CD4-positive, alpha-beta memory T cell (primary cell): Measurements from ENCODE around the gene CSPG4. TPM values are rescaled to one million over a fixed set of nuclear protein-coding genes. Genes with fewer than 3 reads are reported as not detected.
"Not testable (repeated sequence)": the region's sequence is repeated elsewhere in the genome, so short reads cannot be mapped to it uniquely, and the experiment has no call there.

ENCODE experiments used
- CTCF ChIA-PET: fragments of 350-600 bp; sonication (Branson Sonifier 250); formaldehyde crosslinking; loops from one replicate; lab custom pipeline; 2021; ENCODE audit warnings: inconsistent platforms; ENCODE audit not compliant: partially characterized antibody; lab: Charles Lee
- POLR2A ChIA-PET: fragments of 350-600 bp; sonication (Branson Sonifier 250); formaldehyde crosslinking; loops from one replicate; lab custom pipeline; 2021; ENCODE audit not compliant: partially characterized antibody; lab: Charles Lee
- DNase-seq, 5 donors: peaks; one replicate each; pipeline versions ENCODE4 v3.0.0 to v3.0.0-alpha.2; 2020 to 2022; ENCODE audit warnings: mixed read lengths in 1 of 5
- H3K27ac ChIP-seq: one replicate; pipeline ENCODE4 v1.7.0; 2013; ENCODE audit warnings: low read depth, low read length
- H3K27me3 ChIP-seq: 2 replicates; pipeline ENCODE4 v1.7.0; 2013; ENCODE audit warnings: mild to moderate bottlenecking, low read length, moderate library complexity; ENCODE audit not compliant: insufficient read depth
- H3K36me3 ChIP-seq: 2 replicates; pipeline ENCODE4 v1.7.0; 2013; ENCODE audit warnings: mild to moderate bottlenecking, low read length, moderate library complexity; ENCODE audit not compliant: insufficient read depth
- H3K4me1 ChIP-seq: 2 replicates; pipeline ENCODE4 v1.7.0; 2013; ENCODE audit warnings: mild to moderate bottlenecking, low read length, moderate library complexity; ENCODE audit not compliant: insufficient read depth
- H3K4me3 ChIP-seq, 2 donors: one replicate each; pipeline ENCODE4 v1.7.0; 2013; ENCODE audit warnings: low read length in 2 of 2, mild to moderate bottlenecking in 1 of 2
- H3K9me3 ChIP-seq, 2 donors: one replicate each; pipeline ENCODE4 v1.7.0; 2013; ENCODE audit warnings: low read length in 2 of 2, control low read depth in 1 of 2; ENCODE audit not compliant: control insufficient read depth in 1 of 2
- H3K27ac Mint-ChIP-seq, 7 donors: one replicate each; pipeline ENCODE4 v1.8.0; 2020 to 2021; ENCODE audit warnings: mixed read lengths in 7 of 7, mild to moderate bottlenecking in 6 of 7, inconsistent platforms in 3 of 7, moderate library complexity in 3 of 7
- H3K27me3 Mint-ChIP-seq, 2 donors: one replicate each; pipeline ENCODE4 v1.8.0; 2020 to 2021; ENCODE audit warnings: mixed read lengths in 2 of 2
- H3K36me3 Mint-ChIP-seq, 2 donors: one replicate each; pipeline ENCODE4 v1.8.0; 2020 to 2021; ENCODE audit warnings: mixed read lengths in 2 of 2, inconsistent platforms in 1 of 2, mild to moderate bottlenecking in 1 of 2
- H3K4me1 Mint-ChIP-seq, 4 donors: one replicate each; pipeline ENCODE4 v1.8.0; 2020 to 2021; ENCODE audit warnings: mixed read lengths in 4 of 4, mild to moderate bottlenecking in 1 of 4
- H3K4me3 Mint-ChIP-seq, 8 donors: one replicate each; pipeline ENCODE4 v1.8.0; 2020 to 2021; ENCODE audit warnings: mixed read lengths in 8 of 8, mild to moderate bottlenecking in 7 of 8, moderate library complexity in 6 of 8, inconsistent platforms in 3 of 8
- H3K9me3 Mint-ChIP-seq, 8 donors: one replicate each; pipeline ENCODE4 v1.8.0; 2020 to 2021; ENCODE audit warnings: mixed read lengths in 8 of 8, mild to moderate bottlenecking in 5 of 8, inconsistent platforms in 3 of 8, moderate library complexity in 1 of 8
- intact Hi-C: fragments of 100-400 bp; cut with micrococcal nuclease; formaldehyde crosslinking; loops from one replicate; pipeline ENCODE4 v1.15.1; 2023
- polyA plus RNA-seq, 2 donors: library from polyadenylated mRNA; unstranded; fragments of 300-500 nt; fragmentation: Illumina TruSeq; gene quantifications; one replicate each; pipeline ENCODE4 v1.2.3, GENCODE V29; 2021
- total RNA-seq, 2 experiments: library from RNA; stranded (reverse); gene quantifications; one replicate each; pipeline ENCODE4 v1.2.3, GENCODE V29; 2021

The CSPG4 gene
- total and polyA plus RNA-seq, 4 experiments from 2014 or later, result not detected

- Histone ChIP-seq H3K36me3 (no peaks in the 10 kb centered on the region), H3K4me3 (peak overlapping the region in 1 of 2 donors; percentile 11), H3K27me3 (no peaks in the 10 kb centered on the region), H3K9me3 (no peaks in the 10 kb centered on the region), H3K27ac (peak overlapping the region; percentile 81), H3K4me1 (peaks cover 40% of the 10 kb centered on the region)
- Mint-ChIP-seq H3K36me3 (peaks cover 4 to 25% of the 10 kb centered on the region in 2 donors), H3K27ac (peak overlapping the region in 5 of 7 donors; percentile 5 to 98 (median 35)), H3K4me3 (peak overlapping the region in 7 of 8 donors; percentile 87 to 98 (median 94)), H3K4me1 (peaks cover 28 to 56% (median 37%) of the 10 kb centered on the region in 4 donors), H3K27me3 (no peaks in the 10 kb centered on the region), H3K9me3 (no peaks in the 10 kb centered on the region)
- CTCF ChIA-PET, result interaction anchor here (0.8 to 4.1 kb wide), 8 partner anchors 9 to 270 kb away, joined by 3 to 18 read pairs (median 6); partner anchors contain the start of genes MAN2C1, SIN3A and SNUPN
- POLR2A ChIA-PET, result interaction anchor here (1.0 to 7.3 kb wide), 7 partner anchors 7 to 184 kb away, joined by 4 to 209 read pairs (median 20); partner anchors contain the start of genes PTPN9, SIN3A, SNUPN and SNX33
- intact Hi-C loops, result no loop called here
- no peak for DNase-seq
Measured at GRCh38 chr15:75637245-75638009, 75.2 kb downstream of the CSPG4 start.

GRCh38 chr15:75636026-75636425, 76.6 kb downstream of the CSPG4 start:
- intact Hi-C loops, result no loop called here
- no peak for DNase-seq
- Histone ChIP-seq H3K27me3 (no peaks in the 10 kb centered on the region), H3K36me3 (no peaks in the 10 kb centered on the region), H3K4me3 (no peak overlapping the region), H3K27ac (no peak overlapping the region), H3K9me3 (no peaks in the 10 kb centered on the region), H3K4me1 (peaks cover 38% of the 10 kb centered on the region)
- Mint-ChIP-seq H3K36me3 (peaks cover 4 to 25% of the 10 kb centered on the region in 2 donors), H3K27ac (peak overlapping the region in 1 of 7 donors; percentile 59), H3K4me3 (peak overlapping the region in 2 of 8 donors; percentile 23 to 52), H3K27me3 (no peaks in the 10 kb centered on the region), H3K9me3 (no peaks in the 10 kb centered on the region), H3K4me1 (peaks cover 25 to 49% (median 32%) of the 10 kb centered on the region in 4 donors)
- CTCF ChIA-PET, result interaction anchor here (0.7 to 2.4 kb wide), 4 partner anchors 8 to 503 kb away, joined by 3 to 8 read pairs (median 5); partner anchors contain the start of genes MAN2C1 and SNUPN
- POLR2A ChIA-PET, result interaction anchor here (1.0 to 7.3 kb wide), 3 partner anchors 9 to 182 kb away, joined by 4 to 209 read pairs (median 9); partner anchors contain the start of genes SNUPN and SNX33

DNA sequence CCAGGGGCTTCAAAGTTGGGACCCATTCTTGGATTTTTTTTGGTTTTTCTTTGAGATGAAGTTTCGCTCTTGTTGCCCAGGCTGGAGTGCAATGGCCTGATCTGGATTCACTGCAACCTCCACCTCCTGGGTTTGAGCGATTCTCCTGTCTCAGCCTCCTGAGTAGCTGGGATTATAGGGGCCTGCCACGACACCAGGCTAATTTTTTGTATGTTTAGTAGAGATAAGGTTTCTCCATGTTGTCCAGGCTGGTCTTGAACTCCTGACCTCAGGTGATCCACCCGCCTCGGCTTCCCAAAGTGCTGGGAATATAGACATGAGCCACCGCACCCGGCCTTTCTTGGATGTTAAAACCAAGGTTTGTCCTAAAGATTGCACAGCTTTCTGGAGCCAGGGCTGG, 78.7 kb downstream of the CSPG4 start:
- H3K9me3 ChIP-seq, H3K36me3 ChIP-seq, H3K27me3 ChIP-seq, H3K4me3 ChIP-seq, H3K27me3 Mint-ChIP-seq, H3K9me3 Mint-ChIP-seq, intact Hi-C loops, DNase-seq, H3K4me3 Mint-ChIP-seq, H3K27ac Mint-ChIP-seq, H3K27ac ChIP-seq: not testable (repeated sequence)
- Mint-ChIP-seq H3K36me3 (peaks cover 4 to 12% of the 10 kb centered on the region in 2 donors), H3K4me1 (peaks cover 16 to 28% (median 24%) of the 10 kb centered on the region in 4 donors)
- H3K4me1 ChIP-seq, result peaks cover 31% of the 10 kb centered on the region
- ChIA-PET CTCF (interaction anchor here (0.7 kb wide), 1 partner anchor 283 kb away, joined by 3 read pairs; no protein-coding TSS in a partner anchor), POLR2A (interaction anchor here (0.6 to 2.1 kb wide), 3 partner anchors 8 to 261 kb away, joined by 3 to 7 read pairs (median 4); partner anchors contain the start of gene SNUPN)

- H3K36me3 ChIP-seq, result no peaks in the 10 kb centered on the region
- no peaks in the 10 kb centered on the region for H3K9me3 Mint-ChIP-seq
- H3K4me3 ChIP-seq, result no peak overlapping the region
- no peak overlapping the region for H3K27ac ChIP-seq
- DNase-seq, result no peak
- H3K4me1 ChIP-seq, result peaks cover 11% of the 10 kb centered on the region
- no peak overlapping the region for H3K27ac Mint-ChIP-seq
- CTCF ChIA-PET, result no interaction called here
- peaks cover 4 to 9% (median 6%) of the 10 kb centered on the region in 4 donors for H3K4me1 Mint-ChIP-seq
- H3K27me3 Mint-ChIP-seq, result no peaks in the 10 kb centered on the region
- intact Hi-C loops, result no loop called here
- no peak overlapping the region for H3K4me3 Mint-ChIP-seq
- H3K36me3 Mint-ChIP-seq, result no peaks in the 10 kb centered on the region
- no peaks in the 10 kb centered on the region for H3K27me3 ChIP-seq
- H3K9me3 ChIP-seq, result no peaks in the 10 kb centered on the region
- POLR2A ChIA-PET, result interaction anchor here (2.6 kb wide), 1 partner anchor 8 kb away, joined by 20 read pairs; the partner anchor contains the start of gene IMP3
Measured at GRCh38 chr15:75631935-75632334, 80.7 kb downstream of the CSPG4 start.

DNA sequence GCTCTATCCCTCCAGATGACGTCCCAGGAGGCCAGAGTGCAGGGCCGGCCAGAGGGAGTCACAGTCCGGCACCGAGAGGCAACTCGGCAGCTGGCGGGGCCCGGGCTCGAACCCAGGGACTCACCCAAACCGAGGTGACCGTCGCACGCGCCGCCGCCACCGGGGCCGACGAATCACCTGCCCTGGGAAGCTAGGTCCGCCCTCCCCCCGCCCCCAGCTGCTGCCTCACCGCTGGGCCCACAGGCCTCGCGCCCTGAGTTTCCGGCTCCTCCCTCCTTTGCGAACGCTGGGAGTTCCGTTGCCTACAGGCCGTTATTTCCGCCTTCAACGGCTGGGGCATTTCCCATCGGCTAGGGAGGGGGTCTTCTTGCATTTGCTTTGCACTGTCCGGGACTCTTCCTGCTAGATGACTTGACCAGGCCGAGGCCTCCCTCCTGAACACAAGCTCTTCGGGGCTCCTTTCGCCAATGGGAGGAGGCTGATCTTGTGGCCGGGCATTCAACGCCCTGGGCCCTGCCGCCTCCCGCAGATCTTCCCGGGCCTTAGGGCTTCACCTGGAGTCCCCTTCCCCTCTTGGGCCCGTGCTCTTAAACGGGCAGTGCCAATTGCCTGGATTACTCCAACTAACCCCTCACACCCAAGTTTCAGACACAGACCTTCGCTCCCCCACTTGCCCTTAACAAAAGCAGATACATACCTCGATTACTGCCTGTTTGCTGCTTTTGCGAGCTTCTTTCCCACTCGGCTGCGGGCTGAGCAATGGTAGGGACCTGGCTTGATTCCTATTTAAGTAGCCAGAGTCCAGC, 86.9 kb downstream of the CSPG4 start, which contains the start of gene SNUPN:
Gene SNUPN (minus strand): TSS at position 184 of the 806 bp plus-strand sequence. CDS start 4,674 bp downstream, outside the sequence.
- Mint-ChIP-seq H3K27ac (peak within 1 kb of the TSS; percentile 96 to 99 (median 98)), H3K36me3 (peaks cover 0 to 11% of the 10 kb centered on the region in 2 donors), H3K9me3 (peaks cover 0 to 2% (median 0%) of the 10 kb centered on the region in 8 donors), H3K4me3 (peak within 1 kb of the TSS; percentile 91 to 97 (median 94)), H3K27me3 (no peaks in the 10 kb centered on the region), H3K4me1 (peaks cover 14 to 35% (median 24%) of the 10 kb centered on the region in 4 donors)
- Histone ChIP-seq H3K36me3 (no peaks in the 10 kb centered on the region), H3K27ac (peak within 1 kb of the TSS; percentile 97), H3K9me3 (no peaks in the 10 kb centered on the region), H3K27me3 (no peaks in the 10 kb centered on the region), H3K4me1 (peaks cover 22% of the 10 kb centered on the region), H3K4me3 (peak within 1 kb of the TSS; percentile 94 to 99)
- intact Hi-C loops, result loop anchor here (1.0 to 5.0 kb wide), 7 partner anchors 15 to 423 kb away; partner anchors contain the start of genes C15orf39, IMP3, MAN2C1 and PTPN9
- peak; percentile 88 to 94 (median 89) for DNase-seq
- POLR2A ChIA-PET, result interaction anchor here (0.9 to 6.2 kb wide), 19 partner anchors 8 to 278 kb away, joined by 3 to 209 read pairs (median 8); partner anchors contain the start of genes IMP3, MAN2C1, PTPN9 and SIN3A
- CTCF ChIA-PET, result interaction anchor here (0.7 to 3.5 kb wide), 9 partner anchors 11 to 257 kb away, joined by 3 to 35 read pairs (median 7); partner anchors contain the start of genes IMP3, MAN2C1 and SNX33
